Keratinocyte (primary cell): ENCODE data around the gene PLXNB3. TPM values are rescaled to one million over a fixed set of nuclear protein-coding genes. Genes with fewer than 3 reads are reported as not detected.

Experiments used
- DNase-seq: peaks from one replicate; pipeline ENCODE4 v3.0.0-alpha.2; 2011; ENCODE audit warnings: low read depth, missing footprints, low spot score
- FAIRE-seq: peaks from 2 replicates; lab custom pipeline; 2011; peaks lifted over from hg19 to GRCh38; lab: Jason Lieb, UNC
- H2AFZ ChIP-seq: 2 replicates; pipeline ENCODE4 v1.6.0; 2012; ENCODE audit warnings: low read length, control low read depth, inconsistent platforms; ENCODE audit not compliant: control insufficient read depth
- H3K27ac ChIP-seq: 2 replicates; pipeline ENCODE4 v1.5.1; 2011; ENCODE audit warnings: low read length; ENCODE audit not compliant: control insufficient read depth, insufficient read depth
- H3K27me3 ChIP-seq: 3 replicates; pipeline ENCODE4 v1.6.0; 2011; ENCODE audit warnings: low read length; ENCODE audit not compliant: control insufficient read depth, insufficient read depth; ENCODE audit errors: extremely low read depth
- H3K36me3 ChIP-seq, 2 experiments: 2 replicates in 1 of 2; 3 replicates in 1 of 2; pipeline ENCODE4 v1.5.1; 2011; ENCODE audit warnings: low read length in 2 of 2, mild to moderate bottlenecking in 1 of 2; ENCODE audit not compliant: control insufficient read depth in 2 of 2, insufficient read depth in 2 of 2; ENCODE audit errors: extremely low read depth in 1 of 2
- H3K4me1 ChIP-seq: 3 replicates; pipeline ENCODE4 v1.5.1; 2011; ENCODE audit warnings: low read length; ENCODE audit not compliant: control insufficient read depth, insufficient read depth; ENCODE audit errors: extremely low read depth
- H3K4me2 ChIP-seq: 3 replicates; pipeline ENCODE4 v1.6.0; 2011; ENCODE audit warnings: low read depth, low read length; ENCODE audit not compliant: control insufficient read depth, insufficient read depth; ENCODE audit errors: extremely low read depth
- H3K4me3 ChIP-seq, 3 experiments: fragments of 200-600 bp in 1 of 3; sonication (generic) in 1 of 3; 2 replicates in 2 of 3; 3 replicates in 1 of 3; pipeline ENCODE4 v1.5.1; 2011 to 2016; ENCODE audit warnings: low read length in 3 of 3, mild to moderate bottlenecking in 3 of 3, control low read depth in 2 of 3, inconsistent platforms in 1 of 3, low read depth in 1 of 3, mixed read lengths in 1 of 3, mixed run types in 1 of 3, moderate library complexity in 1 of 3; ENCODE audit not compliant: control insufficient read depth in 2 of 3, insufficient read depth in 2 of 3; ENCODE audit errors: extremely low read depth in 1 of 3
- H3K79me2 ChIP-seq: 2 replicates; pipeline ENCODE4 v1.6.0; 2012; ENCODE audit warnings: low read length; ENCODE audit not compliant: control insufficient read depth, insufficient read depth
- H3K9ac ChIP-seq: 3 replicates; pipeline ENCODE4 v1.6.0; 2011; ENCODE audit warnings: low read length; ENCODE audit not compliant: control insufficient read depth, insufficient read depth; ENCODE audit errors: extremely low read depth
- H3K9me1 ChIP-seq: 3 replicates; pipeline ENCODE4 v1.6.0; 2011; ENCODE audit warnings: low read length; ENCODE audit not compliant: control insufficient read depth, insufficient read depth; ENCODE audit errors: extremely low read depth
- H3K9me3 ChIP-seq: 2 replicates; pipeline ENCODE4 v1.5.1; 2012; ENCODE audit warnings: low read depth, low read length; ENCODE audit not compliant: control insufficient read depth
- H4K20me1 ChIP-seq: 3 replicates; pipeline ENCODE4 v1.6.0; 2011; ENCODE audit warnings: low read length; ENCODE audit not compliant: control insufficient read depth, insufficient read depth; ENCODE audit errors: extremely low read depth
- EZH2 ChIP-seq: IDR thresholded peaks from one replicate; pipeline ENCODE4 v1.6.1; 2012; ENCODE audit warnings: inconsistent platforms, mild to moderate bottlenecking, low read length, moderate library complexity
- dilution Hi-C: fragments of 300-500 bp; cut with MboI; formaldehyde crosslinking; loops from one replicate; pipeline ENCODE4 v1.7.0; 2020; ENCODE audit warnings: low sequenced_read_pairs; ENCODE audit not compliant: extremely low pct_ligation_motif_present
- polyA plus RNA-seq, 5 experiments: library from polyadenylated mRNA; depleted of rRNA in 3 of 5; stranded (reverse) in 3 of 5; stranded (forward) in 1 of 5; unstranded in 1 of 5; fragments of >200 nt; gene quantifications; 1 replicate in 1 of 5; 2 replicates in 3 of 5; 3 replicates in 1 of 5; pipeline versions ENCODE4 v1.2.1 to v1.2.3, GENCODE V29; 2011 to 2012; ENCODE audit warnings: missing spikeins in 2 of 5, low read depth in 1 of 5, low replicate concordance in 1 of 5
- TF ChIP-seq, protein P1 (sequence below), 3 experiments: IDR thresholded peaks in 1 of 3; conservative IDR thresholded peaks in 1 of 3; optimal IDR thresholded peaks in 1 of 3; 2 replicates in 2 of 3; 3 replicates in 1 of 3; pipeline versions ENCODE3 to v1.5.1; 2011; ENCODE audit warnings: low read length in 3 of 3, mild to moderate bottlenecking in 3 of 3, moderate library complexity in 2 of 3, control low read depth in 1 of 3, inconsistent platforms in 1 of 3; ENCODE audit not compliant: insufficient read depth in 2 of 3; ENCODE audit errors: extremely low read depth in 1 of 3

The PLXNB3 gene
- polyA plus RNA-seq, 1 donor (not counting 4 experiments of a cell fraction or from before 2014, with no cell fraction given) = 7.2 TPM

- Histone ChIP-seq H3K4me3 (no peak overlapping the region), H4K20me1 (no peaks in the 10 kb centered on the region), H3K9me1 (no peaks in the 10 kb centered on the region), H2AFZ (no peak overlapping the region), H3K9ac (no peak overlapping the region), H3K27me3 (no peaks in the 10 kb centered on the region), H3K79me2 (no peaks in the 10 kb centered on the region), H3K4me1 (peaks cover 26% of the 10 kb centered on the region), H3K9me3 (no peaks in the 10 kb centered on the region), H3K36me3 (no peaks in the 10 kb centered on the region), H3K4me2 (no peak overlapping the region), H3K27ac (peak overlapping the region; percentile 78)
- TF ChIP-seq EZH2 = no peak
- TF ChIP-seq, protein P1, sequence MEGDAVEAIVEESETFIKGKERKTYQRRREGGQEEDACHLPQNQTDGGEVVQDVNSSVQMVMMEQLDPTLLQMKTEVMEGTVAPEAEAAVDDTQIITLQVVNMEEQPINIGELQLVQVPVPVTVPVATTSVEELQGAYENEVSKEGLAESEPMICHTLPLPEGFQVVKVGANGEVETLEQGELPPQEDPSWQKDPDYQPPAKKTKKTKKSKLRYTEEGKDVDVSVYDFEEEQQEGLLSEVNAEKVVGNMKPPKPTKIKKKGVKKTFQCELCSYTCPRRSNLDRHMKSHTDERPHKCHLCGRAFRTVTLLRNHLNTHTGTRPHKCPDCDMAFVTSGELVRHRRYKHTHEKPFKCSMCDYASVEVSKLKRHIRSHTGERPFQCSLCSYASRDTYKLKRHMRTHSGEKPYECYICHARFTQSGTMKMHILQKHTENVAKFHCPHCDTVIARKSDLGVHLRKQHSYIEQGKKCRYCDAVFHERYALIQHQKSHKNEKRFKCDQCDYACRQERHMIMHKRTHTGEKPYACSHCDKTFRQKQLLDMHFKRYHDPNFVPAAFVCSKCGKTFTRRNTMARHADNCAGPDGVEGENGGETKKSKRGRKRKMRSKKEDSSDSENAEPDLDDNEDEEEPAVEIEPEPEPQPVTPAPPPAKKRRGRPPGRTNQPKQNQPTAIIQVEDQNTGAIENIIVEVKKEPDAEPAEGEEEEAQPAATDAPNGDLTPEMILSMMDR (optimal IDR thresholded peaks at IDR 0.05 in 1 of 3, IDR thresholded peaks at IDR 0.05 in 1 of 3, conservative IDR thresholded peaks at IDR 0.05 in 1 of 3; ENCODE audit: extremely low read depth in 1 of 3, insufficient read depth in 2 of 3, low read length in 3 of 3) = no peak
- dilution Hi-C loops = no loop called here
- DNase-seq (no peak), FAIRE-seq (no peak)
Measured at GRCh38 chrX:153731117-153731844, 32.8 kb upstream of the PLXNB3 start.

DNA sequence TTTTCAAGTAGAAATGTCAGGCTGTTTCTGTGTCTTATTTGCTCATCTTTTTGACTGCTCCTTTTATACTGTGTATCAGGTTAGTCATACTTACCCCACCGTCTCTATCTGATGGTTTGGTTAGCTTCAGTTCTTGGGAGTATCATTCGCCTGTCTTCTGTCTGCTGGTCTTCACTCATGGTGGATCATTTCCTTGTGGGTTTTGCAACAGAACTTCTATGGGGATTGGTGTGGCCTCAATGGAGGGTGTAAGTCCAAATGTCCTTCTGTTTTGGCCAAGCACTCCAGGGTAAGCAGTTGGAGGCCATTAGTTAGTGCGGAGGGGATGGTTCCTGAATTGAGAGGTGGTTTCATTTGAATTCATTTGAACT is 32.2 kb upstream of the PLXNB3 start:
- no peaks in the 10 kb centered on the region for H4K20me1 ChIP-seq
- DNase-seq (no peak), FAIRE-seq (no peak)
- dilution Hi-C loops = no loop called here
- no peaks in the 10 kb centered on the region for H3K9me3 ChIP-seq
- H3K4me3 ChIP-seq = no peak overlapping the region
- H3K27ac ChIP-seq = peak overlapping the region; percentile 78
- no peaks in the 10 kb centered on the region for H3K79me2 ChIP-seq
- no peak overlapping the region for H2AFZ ChIP-seq
- H3K4me2 ChIP-seq = peak overlapping the region; percentile 56
- no peaks in the 10 kb centered on the region for H3K27me3 ChIP-seq
- H3K9ac ChIP-seq = peak overlapping the region; percentile 56
- H3K9me1 ChIP-seq = no peaks in the 10 kb centered on the region
- H3K4me1 ChIP-seq = peaks cover 21% of the 10 kb centered on the region
- H3K36me3 ChIP-seq = no peaks in the 10 kb centered on the region
- TF ChIP-seq EZH2 = no peak
- TF ChIP-seq, protein P1 (optimal IDR thresholded peaks at IDR 0.05 in 1 of 3, IDR thresholded peaks at IDR 0.05 in 1 of 3, conservative IDR thresholded peaks at IDR 0.05 in 1 of 3; ENCODE audit: extremely low read depth in 1 of 3, insufficient read depth in 2 of 3, low read length in 3 of 3) = no peak
